NCI-H2107 treated with DMSO at 0.1 percent for 48 hours (cell line): ENCODE data around the gene ANO8.

Experiments
- DNase-seq: peaks from one replicate; lab custom pipeline; 2025; ENCODE audit not compliant: unreplicated experiment; lab: John Stamatoyannopoulos, UW

The ANO8 gene

DNA sequence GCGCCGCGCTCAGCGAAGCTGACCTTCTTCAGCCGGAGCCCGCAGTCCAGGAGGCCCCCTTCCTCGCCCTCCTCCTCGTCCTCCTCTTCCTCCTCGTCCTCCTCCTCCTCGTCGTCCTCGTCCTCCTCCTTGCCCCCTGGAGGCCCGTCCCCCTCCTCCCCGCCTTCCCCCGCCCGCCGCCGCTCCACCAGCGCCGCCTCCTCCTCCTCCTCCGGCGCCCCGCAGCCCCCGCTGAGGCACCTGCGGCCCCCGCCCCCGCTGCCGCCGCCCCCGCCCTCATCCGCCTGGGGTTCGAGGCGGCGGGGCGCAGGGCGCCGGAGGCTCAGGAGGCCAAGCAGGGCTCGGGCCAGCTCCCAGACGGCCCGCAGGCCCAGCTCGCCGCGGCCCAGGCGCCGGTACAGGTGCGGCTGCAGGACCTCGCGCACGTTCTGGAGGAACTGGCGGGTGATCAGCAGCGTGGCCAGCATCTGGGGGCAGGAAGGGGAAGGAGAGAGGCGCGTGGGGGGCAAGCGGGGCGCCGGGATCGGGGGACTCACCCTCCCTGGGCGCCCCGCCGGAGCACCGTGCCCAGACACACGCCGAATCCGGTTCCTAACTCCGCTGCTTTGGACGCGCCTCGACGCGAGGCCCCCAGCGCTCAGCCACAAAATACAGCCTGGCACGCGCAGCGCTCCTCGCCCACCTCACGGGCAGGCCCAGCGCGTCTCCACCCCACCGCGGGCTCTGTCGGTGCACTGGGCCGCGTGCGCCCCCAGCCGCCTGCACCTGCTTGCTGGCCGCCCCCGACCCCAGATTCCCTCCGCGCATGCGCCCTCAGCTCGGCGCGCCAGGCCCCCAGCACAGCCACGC, 5.9 kb downstream of the ANO8 start:
- DNase-seq: no peak

- no peak for DNase-seq
Measured at GRCh38 chr19:17327654-17328516, 6.8 kb downstream of the ANO8 start.

DNA sequence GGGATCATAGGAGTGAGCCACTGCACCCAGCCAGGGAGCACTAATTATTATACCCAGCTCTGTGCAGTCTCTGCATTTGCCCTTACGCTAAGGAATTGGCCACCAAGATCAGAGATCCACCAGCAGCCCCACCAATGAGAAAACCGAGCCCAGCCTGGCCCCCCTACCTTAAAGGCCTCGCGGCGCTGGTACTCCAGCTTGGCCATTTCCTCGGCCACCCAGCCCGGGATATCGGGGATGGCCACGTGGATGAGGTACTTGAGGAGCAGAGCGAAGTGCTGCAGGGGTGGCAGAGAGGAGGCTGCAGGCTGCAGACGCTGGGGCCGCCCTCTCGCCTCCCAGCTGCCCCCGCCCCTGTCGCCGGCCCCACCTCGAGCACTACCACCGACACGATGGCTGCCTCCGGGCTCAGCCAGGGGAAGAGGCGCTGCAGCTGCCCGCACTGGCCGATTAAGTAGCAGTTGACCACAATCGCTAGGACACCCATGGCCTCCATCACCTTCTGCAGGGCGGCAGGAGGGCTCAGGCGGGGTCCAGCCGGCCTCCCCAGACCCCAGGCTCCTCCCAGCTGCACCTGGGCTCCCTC, 7.5 kb downstream of the ANO8 start:
- DNase-seq: no peak

GRCh38 chr19:17326595-17326966, 8.1 kb downstream of the ANO8 start:
- DNase-seq: no peak

DNA sequence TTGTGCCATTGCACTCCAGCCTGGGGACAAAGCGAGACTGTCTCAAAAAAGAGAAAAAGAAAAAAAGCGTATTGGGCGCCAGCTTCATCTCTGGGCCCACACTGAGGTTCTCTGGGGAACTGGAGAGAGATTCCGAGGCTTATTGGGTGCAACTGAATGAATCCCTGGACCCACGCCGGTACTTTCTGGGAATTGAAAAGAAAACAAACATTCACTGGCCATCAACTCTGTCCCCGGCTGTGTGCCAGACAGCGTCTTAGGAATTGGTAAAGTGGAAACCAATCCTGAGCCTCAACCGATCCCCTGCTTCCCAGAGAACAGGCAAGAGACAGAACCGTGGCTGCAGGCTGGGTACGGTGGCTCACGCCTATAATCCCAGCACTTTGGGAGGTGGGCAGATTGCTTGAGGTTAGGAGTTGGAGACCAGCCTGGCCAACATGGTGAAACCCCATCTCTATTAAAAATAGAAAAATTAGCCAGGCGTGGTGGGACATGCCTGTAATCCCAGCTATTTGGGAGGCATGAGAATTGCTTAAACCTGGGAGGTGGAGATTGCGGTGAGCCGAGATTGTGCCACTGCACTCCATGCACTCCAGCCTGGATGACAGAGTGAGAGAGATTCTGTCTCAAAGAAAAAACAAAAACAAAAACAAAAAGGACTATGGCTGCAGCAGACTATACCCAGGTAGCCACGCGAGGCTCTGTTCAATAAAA, 8.6 kb downstream of the ANO8 start:
- DNase-seq: no peak

GRCh38 chr19:17325133-17325532, 9.5 kb downstream of the ANO8 start:
- no peak for DNase-seq

- DNase-seq: no peak
Measured at GRCh38 chr19:17324357-17325114, 10.1 kb downstream of the ANO8 start.

DNA sequence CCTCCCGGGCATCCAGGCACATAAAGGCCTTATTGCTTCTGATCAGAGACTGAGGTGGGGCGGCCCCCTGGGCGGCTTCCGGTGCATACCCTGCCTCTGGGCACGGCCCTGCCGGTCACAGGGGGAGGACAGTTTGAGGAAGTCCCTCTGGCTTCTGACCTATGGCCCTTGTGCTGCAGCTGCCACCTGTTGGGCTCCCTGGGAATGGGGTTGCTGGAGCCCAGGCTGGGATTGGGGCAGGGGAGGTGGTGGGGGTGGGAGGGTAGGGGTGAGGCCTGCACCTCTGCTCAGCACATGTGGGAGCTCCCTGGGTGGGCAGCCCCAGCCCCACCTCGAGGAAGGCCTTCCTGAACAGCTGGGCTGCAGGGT, 10.7 kb downstream of the ANO8 start:
- DNase-seq: no peak

- no peak for DNase-seq
Measured at GRCh38 chr19:17323300-17323963, 11.2 kb downstream of the ANO8 start.

GRCh38 chr19:17322854-17323253, 11.8 kb downstream of the ANO8 start:
- DNase-seq: no peak

- DNase-seq: no peak
Measured at GRCh38 chr19:17321655-17322489, 12.8 kb downstream of the ANO8 start.

- no peak for DNase-seq
Measured at GRCh38 chr19:17320435-17320834, 14.2 kb downstream of the ANO8 start.

GRCh38 chr19:17319473-17320238, 15.0 kb downstream of the ANO8 start:
- DNase-seq: no peak

DNA sequence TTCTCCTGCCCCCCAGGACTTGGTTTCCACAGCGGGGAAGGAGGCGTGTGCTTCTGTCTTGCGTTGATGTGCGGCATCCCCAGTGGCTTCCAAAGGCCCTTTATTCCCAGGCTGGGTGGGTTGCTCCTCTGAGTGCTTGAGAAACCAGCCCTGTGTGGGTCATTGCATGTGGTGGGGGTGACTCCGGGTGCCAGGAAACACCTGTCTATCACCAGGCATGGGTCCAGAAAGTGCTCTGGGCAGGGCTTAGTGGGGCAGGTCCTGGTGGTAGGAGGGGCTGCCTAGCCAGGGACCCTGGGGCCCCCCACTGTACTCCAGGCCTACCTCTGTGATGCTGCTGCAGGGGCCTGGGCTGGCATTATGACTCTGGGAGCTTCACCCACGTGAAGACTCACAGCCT, 15.7 kb downstream of the ANO8 start:
- no peak for DNase-seq

DNA sequence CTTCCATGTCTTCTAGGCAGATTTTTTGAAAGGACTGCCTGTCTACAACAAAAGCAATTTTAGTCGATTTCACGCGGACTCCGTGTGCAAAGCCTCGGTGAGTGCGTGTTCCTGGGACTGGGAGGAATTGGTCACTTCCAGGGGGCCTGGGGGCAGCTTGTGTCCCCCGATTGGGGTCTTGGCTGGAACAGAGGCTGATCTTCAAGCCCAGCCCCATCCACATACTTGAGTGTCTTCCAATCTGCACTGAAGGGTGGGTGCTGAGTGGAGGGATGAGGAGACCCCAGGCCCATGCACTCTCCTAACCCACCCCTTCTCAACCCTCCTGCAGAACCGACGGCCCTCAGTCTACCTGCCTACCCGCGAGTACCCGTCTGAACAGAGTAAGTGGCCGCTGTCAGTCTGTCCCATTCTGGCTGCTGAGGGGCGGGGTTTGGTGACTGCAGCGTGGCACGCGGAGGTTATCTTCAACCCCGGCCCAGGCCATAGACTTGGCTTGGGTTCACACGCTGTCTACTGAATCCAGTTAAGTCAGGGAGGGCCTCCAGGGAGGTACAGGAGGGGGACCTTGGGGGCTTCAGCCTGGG, 20.6 kb downstream of the ANO8 start:
- DNase-seq: no peak

- DNase-seq: no peak
Measured at GRCh38 chr19:17312189-17313113, 22.2 kb downstream of the ANO8 start.
